GM21737 (cell line): Measurements from ENCODE around the gene CDKN2AIPNL.
"Not testable (repeated sequence)": the region's sequence is repeated elsewhere in the genome, so short reads cannot be mapped to it uniquely, and the experiment has no call there.

Source experiments
- ATAC-seq: cut with Tn5 transposase; IDR thresholded peaks from one replicate; pipeline ENCODE4 v1.9.1; 2021; ENCODE audit warnings: mild to moderate bottlenecking, moderate library complexity; ENCODE audit not compliant: unreplicated experiment

The CDKN2AIPNL gene

GRCh38 chr5:134403951-134404350 is 7.7 kb downstream of the CDKN2AIPNL start:
- no peak for ATAC-seq

GRCh38 chr5:134398609-134399155 is 13.0 kb downstream of the CDKN2AIPNL start:
- ATAC-seq, result no peak

GRCh38 chr5:134397196-134397595 is 14.5 kb downstream of the CDKN2AIPNL start:
- no peak for ATAC-seq

GRCh38 chr5:134396274-134396673 is 15.4 kb downstream of the CDKN2AIPNL start:
- no peak for ATAC-seq

GRCh38 chr5:134394932-134395331 is 16.7 kb downstream of the CDKN2AIPNL start:
- ATAC-seq, result no peak

GRCh38 chr5:134392301-134392700 is 19.4 kb downstream of the CDKN2AIPNL start:
- ATAC-seq, result no peak

- ATAC-seq, result no peak
Measured at GRCh38 chr5:134387443-134387842, 24.2 kb downstream of the CDKN2AIPNL start.

- no peak for ATAC-seq
Measured at GRCh38 chr5:134383980-134384697, 27.5 kb downstream of the CDKN2AIPNL start.

GRCh38 chr5:134382204-134382603 is 29.5 kb downstream of the CDKN2AIPNL start:
- ATAC-seq, result not testable (repeated sequence)

- ATAC-seq, result no peak
Measured at GRCh38 chr5:134380346-134380745, 31.3 kb downstream of the CDKN2AIPNL start.

- ATAC-seq, result no peak
Measured at GRCh38 chr5:134374232-134374631, 37.4 kb downstream of the CDKN2AIPNL start.

GRCh38 chr5:134373633-134374032 is 38.0 kb downstream of the CDKN2AIPNL start:
- not testable (repeated sequence) for ATAC-seq

GRCh38 chr5:134371834-134372340 is 39.8 kb downstream of the CDKN2AIPNL start:
- peak; percentile 8 for ATAC-seq

GRCh38 chr5:134370871-134371833 is 40.5 kb downstream of the CDKN2AIPNL start, which contains the start of gene UBE2B:
UBE2B (plus strand) TSS chr5:134371569; CDS start chr5:134371596, 27 bp downstream.
- peak; percentile 68 for ATAC-seq

- ATAC-seq, result peak; percentile 7
Measured at GRCh38 chr5:134370311-134370870, 41.3 kb downstream of the CDKN2AIPNL start.

- no peak for ATAC-seq
Measured at GRCh38 chr5:134365604-134366003, 46.1 kb downstream of the CDKN2AIPNL start.

- ATAC-seq, result no peak
Measured at GRCh38 chr5:134355681-134356080, 56.0 kb downstream of the CDKN2AIPNL start.
